ENCODE results near the gene GDI2.

DNA sequence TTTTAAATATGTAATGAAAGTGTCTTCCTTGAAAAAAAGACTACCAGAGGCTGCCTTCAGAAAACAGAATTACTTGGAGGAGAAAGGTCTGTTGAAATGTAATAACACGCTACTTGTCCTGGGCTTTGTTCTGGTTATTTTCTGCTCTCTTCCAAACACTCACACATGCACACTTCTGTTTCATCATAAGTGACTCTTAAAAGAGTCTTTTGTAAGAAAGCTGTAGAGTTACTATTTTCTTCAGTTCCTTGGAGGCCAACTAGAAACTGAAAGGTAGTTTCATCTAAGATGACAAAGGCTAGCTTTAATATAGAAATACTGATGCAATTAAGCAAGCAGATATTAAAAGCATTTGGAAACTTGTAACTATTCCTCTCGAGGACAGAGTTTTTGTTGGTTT, 89.5 kb downstream of the GDI2 start:
- TF ChIP-seq TAF1 (conservative IDR thresholded peaks at IDR 0.05), result no peak
- TF ChIP-seq, protein P1, sequence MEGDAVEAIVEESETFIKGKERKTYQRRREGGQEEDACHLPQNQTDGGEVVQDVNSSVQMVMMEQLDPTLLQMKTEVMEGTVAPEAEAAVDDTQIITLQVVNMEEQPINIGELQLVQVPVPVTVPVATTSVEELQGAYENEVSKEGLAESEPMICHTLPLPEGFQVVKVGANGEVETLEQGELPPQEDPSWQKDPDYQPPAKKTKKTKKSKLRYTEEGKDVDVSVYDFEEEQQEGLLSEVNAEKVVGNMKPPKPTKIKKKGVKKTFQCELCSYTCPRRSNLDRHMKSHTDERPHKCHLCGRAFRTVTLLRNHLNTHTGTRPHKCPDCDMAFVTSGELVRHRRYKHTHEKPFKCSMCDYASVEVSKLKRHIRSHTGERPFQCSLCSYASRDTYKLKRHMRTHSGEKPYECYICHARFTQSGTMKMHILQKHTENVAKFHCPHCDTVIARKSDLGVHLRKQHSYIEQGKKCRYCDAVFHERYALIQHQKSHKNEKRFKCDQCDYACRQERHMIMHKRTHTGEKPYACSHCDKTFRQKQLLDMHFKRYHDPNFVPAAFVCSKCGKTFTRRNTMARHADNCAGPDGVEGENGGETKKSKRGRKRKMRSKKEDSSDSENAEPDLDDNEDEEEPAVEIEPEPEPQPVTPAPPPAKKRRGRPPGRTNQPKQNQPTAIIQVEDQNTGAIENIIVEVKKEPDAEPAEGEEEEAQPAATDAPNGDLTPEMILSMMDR (IDR thresholded peaks at IDR 0.05; ENCODE audit: low read depth, low read length, missing input control), result no peak
